ENCODE data around the gene CDH13.

CDH13 gene

DNA sequence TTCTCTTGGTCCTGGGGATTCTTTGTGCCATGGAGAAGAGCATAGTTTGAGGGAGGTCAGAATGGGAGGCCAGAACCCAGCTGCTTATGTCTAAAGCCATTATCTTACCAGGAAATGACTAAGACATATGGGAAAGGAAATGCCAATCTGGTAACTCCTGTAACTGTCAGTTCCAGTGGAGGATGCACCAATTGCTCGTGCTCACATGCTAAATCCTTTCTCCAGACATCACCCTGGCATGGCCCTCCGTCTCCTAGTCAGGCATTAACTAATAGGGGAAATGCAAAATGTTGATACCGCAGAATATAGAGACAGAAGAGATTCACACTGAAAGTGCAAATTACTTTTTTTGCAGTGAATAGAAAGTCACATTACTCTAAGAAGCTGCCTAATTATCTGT, 925.5 kb downstream of the CDH13 start:
- H3K4me3 ChIP-seq: no peak overlapping the region
- no peaks in the 10 kb centered on the region for H3K27me3 ChIP-seq
- H3K27ac ChIP-seq: no peak overlapping the region
- intact Hi-C loops (cut with DNase I; ENCODE audit: low total_unique reads): no loop called here
- TF ChIP-seq, protein P1, sequence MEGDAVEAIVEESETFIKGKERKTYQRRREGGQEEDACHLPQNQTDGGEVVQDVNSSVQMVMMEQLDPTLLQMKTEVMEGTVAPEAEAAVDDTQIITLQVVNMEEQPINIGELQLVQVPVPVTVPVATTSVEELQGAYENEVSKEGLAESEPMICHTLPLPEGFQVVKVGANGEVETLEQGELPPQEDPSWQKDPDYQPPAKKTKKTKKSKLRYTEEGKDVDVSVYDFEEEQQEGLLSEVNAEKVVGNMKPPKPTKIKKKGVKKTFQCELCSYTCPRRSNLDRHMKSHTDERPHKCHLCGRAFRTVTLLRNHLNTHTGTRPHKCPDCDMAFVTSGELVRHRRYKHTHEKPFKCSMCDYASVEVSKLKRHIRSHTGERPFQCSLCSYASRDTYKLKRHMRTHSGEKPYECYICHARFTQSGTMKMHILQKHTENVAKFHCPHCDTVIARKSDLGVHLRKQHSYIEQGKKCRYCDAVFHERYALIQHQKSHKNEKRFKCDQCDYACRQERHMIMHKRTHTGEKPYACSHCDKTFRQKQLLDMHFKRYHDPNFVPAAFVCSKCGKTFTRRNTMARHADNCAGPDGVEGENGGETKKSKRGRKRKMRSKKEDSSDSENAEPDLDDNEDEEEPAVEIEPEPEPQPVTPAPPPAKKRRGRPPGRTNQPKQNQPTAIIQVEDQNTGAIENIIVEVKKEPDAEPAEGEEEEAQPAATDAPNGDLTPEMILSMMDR (IDR thresholded peaks at IDR 0.05): no peak
- peaks cover 0 to 8% (median 0%) of the 10 kb centered on the region in 4 donors for H3K4me1 ChIP-seq
- DNase-seq: no peak
- H3K36me3 ChIP-seq: no peaks in the 10 kb centered on the region
- H3K9me3 ChIP-seq: no peaks in the 10 kb centered on the region

DNA sequence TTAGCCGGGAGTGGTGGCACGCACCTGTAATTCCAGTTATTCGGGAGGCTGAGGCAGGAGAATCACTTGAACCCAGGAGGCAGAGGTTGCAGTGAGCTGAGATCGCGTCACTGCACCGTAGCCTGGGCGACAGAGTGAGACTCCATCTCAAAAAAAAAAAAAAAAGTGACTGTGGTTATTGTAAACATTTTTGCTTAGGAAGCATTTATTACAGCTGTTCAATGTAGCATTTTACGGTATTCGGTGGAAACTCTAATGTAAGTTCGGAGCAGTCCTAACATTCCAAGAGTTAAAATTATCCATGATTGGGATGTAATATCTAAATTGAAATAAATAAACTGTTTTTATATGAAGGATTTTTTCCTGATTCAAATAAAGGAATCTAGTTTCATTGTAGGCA, 926.2 kb downstream of the CDH13 start:
- Histone ChIP-seq H3K36me3 (no peaks in the 10 kb centered on the region), H3K4me1 (peaks cover 0 to 8% (median 0%) of the 10 kb centered on the region in 4 donors), H3K9me3 (no peaks in the 10 kb centered on the region), H3K27ac (no peak overlapping the region), H3K4me3 (no peak overlapping the region), H3K27me3 (no peaks in the 10 kb centered on the region)
- intact Hi-C loops (cut with DNase I; ENCODE audit: low total_unique reads): no loop called here
- DNase-seq: no peak
- TF ChIP-seq, protein P1 (IDR thresholded peaks at IDR 0.05): no peak

DNA sequence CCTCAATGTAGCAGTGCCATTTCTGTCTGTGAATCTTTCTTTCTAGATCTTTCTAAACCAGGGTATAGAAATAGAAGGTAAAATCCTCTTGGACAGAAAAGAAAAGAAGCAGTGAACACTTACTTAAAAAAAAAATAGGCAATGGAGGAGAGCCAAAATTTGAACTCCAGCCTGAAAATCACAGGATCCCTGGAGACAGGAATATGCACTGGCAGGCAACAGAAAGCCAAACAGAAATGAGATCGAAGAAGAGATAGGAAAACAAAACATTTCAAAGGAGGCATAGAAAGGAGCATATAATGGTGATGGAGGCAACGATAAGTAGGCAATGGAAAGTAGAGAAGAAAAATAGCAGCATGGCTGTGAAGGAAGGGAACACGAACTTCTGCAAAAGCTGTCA, 927.3 kb downstream of the CDH13 start:
- Histone ChIP-seq H3K27ac (no peak overlapping the region), H3K9me3 (no peaks in the 10 kb centered on the region), H3K4me3 (no peak overlapping the region), H3K27me3 (no peaks in the 10 kb centered on the region), H3K4me1 (peaks cover 0 to 8% (median 0%) of the 10 kb centered on the region in 4 donors), H3K36me3 (no peaks in the 10 kb centered on the region)
- DNase-seq: no peak
- TF ChIP-seq, protein P1 (IDR thresholded peaks at IDR 0.05): no peak
- intact Hi-C loops (cut with DNase I; ENCODE audit: low total_unique reads): no loop called here

DNA sequence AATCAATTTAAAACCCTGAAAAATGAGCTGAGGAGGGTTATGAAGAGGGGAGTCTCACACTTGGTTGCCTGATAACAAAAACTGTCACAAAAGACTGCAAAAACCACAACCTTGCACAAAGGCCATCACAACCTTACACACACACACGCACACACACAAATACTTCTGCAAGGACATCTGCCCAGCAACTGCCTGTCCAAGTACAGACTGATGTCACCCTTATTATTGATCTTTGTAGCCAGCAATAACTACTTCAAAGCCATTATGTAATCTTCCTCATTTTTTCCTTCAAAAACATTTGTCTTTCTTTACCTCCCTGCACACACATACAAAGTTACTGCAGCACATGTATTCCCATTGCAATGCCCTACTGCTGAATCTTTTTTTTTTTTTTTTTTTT, 927.8 kb downstream of the CDH13 start:
- DNase-seq: no peak
- Histone ChIP-seq H3K9me3 (no peaks in the 10 kb centered on the region), H3K36me3 (no peaks in the 10 kb centered on the region), H3K4me3 (no peak overlapping the region), H3K4me1 (peaks cover 0 to 8% (median 0%) of the 10 kb centered on the region in 4 donors), H3K27me3 (no peaks in the 10 kb centered on the region), H3K27ac (no peak overlapping the region)
- TF ChIP-seq, protein P1 (IDR thresholded peaks at IDR 0.05): no peak
- intact Hi-C loops (cut with DNase I; ENCODE audit: low total_unique reads): no loop called here

DNA sequence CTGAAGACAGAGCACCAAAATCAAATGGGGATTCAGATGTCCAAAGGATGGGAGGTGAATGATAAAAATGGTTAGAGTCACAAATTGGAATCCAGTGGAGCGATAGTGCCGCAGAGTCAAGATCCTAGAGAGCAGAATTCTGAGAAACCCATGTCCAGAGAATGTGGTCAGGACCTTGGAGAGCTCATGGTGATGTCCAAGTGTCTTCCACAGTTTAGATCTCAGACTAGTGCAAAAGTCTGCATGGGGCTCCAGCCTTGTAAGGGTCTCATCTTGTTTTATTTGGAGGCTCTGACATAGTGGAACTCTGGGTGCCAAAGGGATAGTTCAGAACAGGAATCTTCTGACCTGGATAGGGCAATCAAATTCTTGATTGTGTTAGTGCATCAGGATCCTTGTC, 935.1 kb downstream of the CDH13 start:
- TF ChIP-seq, protein P1 (IDR thresholded peaks at IDR 0.05): no peak
- H3K27me3 ChIP-seq: no peaks in the 10 kb centered on the region
- intact Hi-C loops (cut with DNase I; ENCODE audit: low total_unique reads): no loop called here
- no peaks in the 10 kb centered on the region for H3K4me1 ChIP-seq
- DNase-seq: no peak
- H3K36me3 ChIP-seq: no peaks in the 10 kb centered on the region
- H3K4me3 ChIP-seq: no peak overlapping the region
- no peak overlapping the region for H3K27ac ChIP-seq
- H3K9me3 ChIP-seq: no peaks in the 10 kb centered on the region

DNA sequence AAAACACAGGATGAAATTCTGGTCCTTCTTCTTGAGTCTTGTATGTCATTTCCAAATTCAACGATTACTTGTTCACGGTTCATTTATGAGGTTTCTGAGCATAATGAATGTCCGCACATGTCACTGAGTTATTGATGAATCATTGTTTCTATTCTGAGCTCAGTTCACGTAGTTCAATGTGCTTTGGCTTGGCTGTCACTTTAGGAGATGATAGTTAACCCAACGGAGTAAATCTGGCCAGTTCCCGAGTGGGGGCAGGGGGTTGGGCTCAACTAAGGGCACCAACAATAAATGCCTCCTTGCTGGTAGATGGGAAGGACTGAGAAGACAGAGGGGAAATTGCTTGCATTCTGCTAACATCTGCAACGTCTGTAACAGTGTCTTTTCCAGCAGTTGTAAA, 941.6 kb downstream of the CDH13 start:
- TF ChIP-seq, protein P1 (IDR thresholded peaks at IDR 0.05): no peak
- intact Hi-C loops (cut with DNase I; ENCODE audit: low total_unique reads): no loop called here

More for the DNA sequence above, 941.6 kb downstream of the CDH13 start:
- no peaks in the 10 kb centered on the region for H3K4me1 ChIP-seq
- no peaks in the 10 kb centered on the region for H3K36me3 ChIP-seq
- no peak overlapping the region for H3K4me3 ChIP-seq
- no peak overlapping the region for H3K27ac ChIP-seq
- DNase-seq: no peak
- H3K27me3 ChIP-seq: no peaks in the 10 kb centered on the region
- no peaks in the 10 kb centered on the region for H3K9me3 ChIP-seq

All from tibial artery (tissue), 4 donors.